Astrocyte of the hippocampus (primary cell): ENCODE results near the gene ERFL.
"Not testable (repeated sequence)": the region's sequence is repeated elsewhere in the genome, so short reads cannot be mapped to it uniquely, and the experiment has no call there.

Experiments
- DNase-seq: peaks from one replicate; pipeline ENCODE4 v3.0.0; 2011; ENCODE audit warnings: low read depth, low spot score

ERFL gene

GRCh38 chr19:41941410-41942202 lies 13.4 kb upstream of the ERFL start:
- no peak for DNase-seq

GRCh38 chr19:41940731-41941409 lies 12.6 kb upstream of the ERFL start:
- no peak for DNase-seq

- no peak for DNase-seq
These were observed 11.8 kb upstream of the ERFL start for GRCh38 chr19:41939861-41940730.

DNA sequence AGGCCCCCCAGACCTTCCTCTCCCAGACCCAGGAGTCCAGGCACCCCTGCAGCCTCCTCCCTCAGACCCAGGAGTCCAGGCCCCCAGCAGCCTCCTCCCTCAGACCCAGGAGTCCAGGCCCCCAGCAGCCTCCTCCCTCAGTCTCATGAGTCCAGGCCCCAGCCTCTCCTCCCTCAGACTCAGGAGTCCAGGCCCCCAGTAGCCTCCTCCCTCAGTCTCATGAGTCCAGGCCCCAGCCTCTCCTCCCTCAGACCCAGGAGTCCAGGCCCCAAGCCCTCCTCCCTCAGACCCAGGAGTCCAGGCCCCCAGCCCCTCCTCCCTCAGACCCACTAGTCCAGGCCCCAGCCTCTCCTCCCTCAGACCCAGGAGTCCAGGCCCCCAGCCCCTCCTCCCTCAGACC lies 11.0 kb upstream of the ERFL start:
- DNase-seq = not testable (repeated sequence)

- no peak for DNase-seq
These were observed 9.5 kb upstream of the ERFL start for GRCh38 chr19:41937525-41938468.

GRCh38 chr19:41936961-41937360 lies 8.7 kb upstream of the ERFL start:
- no peak for DNase-seq

DNA sequence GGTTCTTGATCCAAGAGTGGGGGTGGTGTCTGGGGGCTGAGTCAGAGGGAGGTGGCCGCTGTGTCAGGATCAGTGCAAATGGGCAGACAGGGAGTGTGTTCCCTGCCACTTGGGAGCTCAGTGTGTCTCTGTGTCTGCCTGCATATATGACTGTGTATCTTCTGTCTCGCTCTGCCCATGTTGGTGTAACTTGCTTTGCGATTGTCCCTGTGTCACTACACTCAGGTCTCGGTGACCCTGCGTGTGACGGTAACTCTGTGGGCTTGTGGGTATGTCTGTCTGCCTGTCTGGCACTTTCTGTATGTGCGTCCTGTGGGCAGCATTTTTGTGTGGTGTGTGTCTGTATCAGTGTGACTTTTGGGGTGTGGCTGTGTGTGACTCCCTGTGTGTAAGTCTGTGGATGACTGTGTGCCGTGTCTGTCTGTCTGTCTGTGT lies 8.2 kb upstream of the ERFL start:
- no peak for DNase-seq

- DNase-seq = no peak
These were observed 7.6 kb upstream of the ERFL start for GRCh38 chr19:41935760-41936415.

DNA sequence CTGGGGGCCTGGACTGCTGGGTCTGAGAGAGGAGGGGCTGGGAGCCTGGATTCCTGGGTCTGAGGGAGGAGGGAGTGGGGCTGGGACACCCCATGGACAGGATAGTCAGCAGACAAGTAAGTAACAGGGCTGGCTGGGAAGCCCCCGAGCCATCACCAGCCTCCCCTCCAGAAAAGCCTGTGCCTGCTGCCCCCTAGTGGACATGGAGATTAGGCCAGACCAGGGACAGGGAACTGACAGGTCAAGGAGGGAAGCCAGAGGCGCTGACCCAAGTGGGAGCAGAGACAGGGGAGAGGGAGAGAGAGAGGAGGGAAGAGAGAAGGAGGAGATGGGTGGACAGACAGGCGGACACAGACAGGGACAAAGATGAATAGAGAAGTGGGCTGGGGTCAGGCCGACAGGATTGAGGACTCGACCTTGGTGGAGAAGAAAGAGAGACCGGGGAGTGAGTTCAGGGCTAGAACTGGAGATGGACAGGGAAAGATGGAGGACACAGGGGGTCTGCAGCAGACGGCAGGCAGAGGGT lies 6.7 kb upstream of the ERFL start:
- peak; percentile 79 for DNase-seq

DNA sequence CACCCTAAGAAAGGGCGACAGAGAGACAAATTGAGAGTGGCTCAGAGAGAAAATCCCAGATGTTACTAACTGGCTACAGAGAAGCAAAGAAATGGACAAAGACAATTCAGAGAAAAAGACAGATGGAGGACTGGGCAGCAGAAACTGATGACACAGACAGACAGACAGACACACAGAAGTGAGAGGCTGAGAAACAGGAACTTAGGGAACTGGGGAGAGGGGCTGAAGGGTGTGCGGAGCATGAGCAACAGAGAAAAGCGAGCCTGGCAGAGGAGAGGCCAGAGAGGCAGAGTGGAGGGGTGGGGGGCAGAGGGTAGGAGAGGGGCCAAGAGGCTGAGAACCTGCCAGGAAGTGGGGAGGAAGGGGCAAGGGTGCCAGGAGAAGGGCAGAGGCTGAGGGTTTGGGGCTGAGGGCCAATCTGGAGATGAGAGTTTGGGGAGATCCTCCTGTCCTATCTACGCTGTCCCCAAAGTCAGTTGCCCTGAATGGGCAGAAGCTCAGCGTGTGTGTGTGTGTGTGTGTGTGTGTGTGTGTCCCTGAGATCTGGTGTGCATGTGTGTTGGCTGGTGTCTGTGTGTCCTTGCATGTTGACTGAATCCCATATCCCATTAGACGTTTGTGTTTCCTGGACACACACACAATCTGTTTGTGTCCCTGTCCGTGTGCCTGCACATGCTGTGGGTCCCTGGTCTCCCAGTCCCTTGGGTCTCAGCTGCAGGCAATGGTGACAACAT lies 5.6 kb upstream of the ERFL start:
- DNase-seq = no peak

GRCh38 chr19:41932720-41933332 lies 4.6 kb upstream of the ERFL start:
- DNase-seq = no peak

GRCh38 chr19:41932259-41932719 lies 4.0 kb upstream of the ERFL start:
- DNase-seq = no peak

GRCh38 chr19:41930926-41931592 lies 2.8 kb upstream of the ERFL start:
- DNase-seq = no peak

GRCh38 chr19:41930322-41930722 lies 2.1 kb upstream of the ERFL start:
- no peak for DNase-seq

GRCh38 chr19:41929536-41930071 lies 1.4 kb upstream of the ERFL start:
- no peak for DNase-seq

DNA sequence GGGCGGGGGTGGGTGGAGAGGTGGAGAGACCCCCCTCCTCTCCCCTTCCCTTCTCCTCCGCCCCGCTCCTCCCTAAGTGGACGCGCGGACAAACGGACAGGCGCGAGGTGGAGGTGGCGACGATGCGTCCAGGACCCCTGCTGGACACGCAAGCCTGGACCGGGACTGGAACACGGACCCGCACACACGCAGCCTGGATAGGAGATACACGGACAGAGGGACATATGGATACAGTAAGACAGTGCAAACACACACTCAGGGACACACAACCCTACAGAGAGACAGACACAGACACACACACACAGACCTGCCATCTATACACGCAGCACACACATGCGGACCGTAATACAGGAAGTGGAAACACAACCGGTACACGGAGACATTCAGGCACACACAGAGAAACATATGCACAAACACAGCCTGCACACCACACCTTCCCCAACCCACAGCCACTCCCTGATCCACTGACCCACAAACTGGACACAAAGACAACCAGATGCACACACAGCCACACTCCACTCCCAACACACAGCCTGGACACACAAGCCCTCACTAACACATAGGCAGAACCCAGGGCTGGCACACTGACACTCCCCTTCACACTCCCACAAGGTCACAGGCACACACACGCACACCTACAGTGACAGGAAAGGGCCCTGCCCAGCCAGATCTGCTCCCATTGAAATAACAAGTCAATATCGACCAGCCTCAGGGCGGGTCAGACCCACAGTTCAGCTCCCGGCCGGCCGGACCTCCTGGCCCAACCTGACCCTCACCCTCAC lies 696 bp upstream of the ERFL start:
- DNase-seq = no peak

DNA sequence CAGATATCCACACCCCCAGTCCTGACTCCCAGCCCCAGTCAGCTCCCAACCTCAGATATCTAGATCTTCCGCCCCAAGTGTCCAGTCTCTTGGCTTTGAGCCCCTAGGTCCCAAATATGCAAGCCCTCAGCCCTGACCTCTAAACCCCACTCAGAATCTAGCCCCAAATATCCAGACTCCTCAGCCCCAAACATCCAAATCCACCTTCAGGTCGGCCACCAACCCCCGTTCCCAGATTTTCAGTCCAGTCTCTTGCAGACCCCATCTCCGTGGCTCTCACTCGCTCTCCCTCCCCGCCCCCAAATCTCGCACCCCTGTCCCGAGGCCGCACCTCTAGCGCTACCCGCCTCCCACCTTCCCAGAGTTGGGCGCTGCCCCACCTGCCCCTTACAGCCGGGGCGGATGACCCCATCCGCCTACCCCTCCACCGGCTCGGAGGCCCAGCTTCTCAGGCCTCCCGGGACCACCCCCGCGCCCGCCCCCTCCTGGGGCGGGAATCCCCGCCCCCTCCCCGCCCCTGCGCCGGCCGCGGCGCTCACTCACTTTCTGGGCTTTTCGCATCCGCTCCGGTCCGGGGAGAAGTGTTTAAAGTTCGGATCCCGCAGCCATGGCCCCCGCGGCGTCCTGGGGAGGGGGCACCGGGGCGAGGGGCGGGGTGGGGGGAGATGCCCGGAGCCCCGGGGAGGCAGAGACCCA lies 604 bp downstream of the ERFL start:
- DNase-seq = no peak
